GM19193 (cell line): ENCODE measurements around the gene ANKUB1.

ENCODE experiments used
- POLR2A ChIP-seq: IDR thresholded peaks from 4 replicates; pipeline ENCODE4 v1.6.1; 2011; ENCODE audit not compliant: insufficient read depth, insufficient read length; ENCODE audit errors: extremely low read depth

The ANKUB1 gene

DNA sequence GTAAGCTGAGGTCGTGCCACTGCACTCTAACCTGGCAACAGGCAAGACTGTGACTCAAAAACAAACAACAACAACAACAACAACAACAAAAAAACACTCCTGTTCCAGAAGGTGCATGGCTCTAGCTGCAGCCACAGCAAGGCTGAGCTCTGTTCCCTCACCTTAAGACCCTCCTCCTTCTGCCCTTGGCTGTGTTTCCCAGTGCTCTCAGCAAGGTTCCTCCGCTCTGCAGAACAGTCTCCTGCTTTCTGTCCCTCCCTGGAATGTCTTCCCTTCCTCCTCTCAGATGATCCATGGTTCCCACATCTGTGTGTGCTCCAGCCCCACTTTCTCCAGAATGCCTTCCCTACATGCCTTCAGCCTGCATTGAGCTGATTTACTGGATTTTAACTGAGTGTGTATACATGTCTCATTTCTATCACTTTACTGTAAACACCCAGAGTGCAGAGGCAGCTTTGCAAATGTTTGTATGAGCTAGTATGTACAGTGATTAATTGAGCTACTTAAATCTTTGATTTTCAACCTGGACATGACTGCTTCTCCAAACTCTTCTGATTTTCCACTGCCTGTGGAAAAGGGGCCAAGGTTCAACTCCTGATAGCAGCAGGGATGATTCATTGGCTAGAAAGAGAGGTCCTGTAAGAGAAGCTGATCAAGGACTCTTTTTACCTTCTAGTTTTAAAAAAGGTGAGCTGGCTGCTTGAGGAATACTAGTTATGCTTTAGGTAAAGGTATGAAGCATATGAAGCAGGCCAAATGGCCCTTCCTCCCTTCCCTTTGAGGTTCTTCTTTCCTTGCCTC lies 14.7 kb downstream of the ANKUB1 start:
- no peak for TF ChIP-seq POLR2A

DNA sequence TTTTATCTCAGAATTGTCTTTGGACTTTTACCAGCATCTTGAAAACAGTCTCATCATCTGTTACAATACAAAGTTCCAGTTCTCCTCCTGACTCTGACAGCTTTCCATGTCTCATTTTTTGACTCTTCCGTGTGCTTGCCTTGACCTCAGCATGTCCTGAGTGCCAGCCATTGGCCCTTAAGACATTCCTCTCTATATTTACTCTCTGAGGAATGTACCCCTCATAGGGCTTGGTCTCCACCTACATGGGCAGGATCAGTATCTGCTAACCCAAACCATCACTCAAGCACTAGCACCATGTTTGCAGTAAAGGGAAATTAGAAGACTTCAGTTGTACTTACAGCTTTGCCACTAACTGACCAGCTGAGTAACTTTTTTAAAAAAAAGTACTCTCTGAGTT lies 16.2 kb downstream of the ANKUB1 start:
- no peak for TF ChIP-seq POLR2A

DNA sequence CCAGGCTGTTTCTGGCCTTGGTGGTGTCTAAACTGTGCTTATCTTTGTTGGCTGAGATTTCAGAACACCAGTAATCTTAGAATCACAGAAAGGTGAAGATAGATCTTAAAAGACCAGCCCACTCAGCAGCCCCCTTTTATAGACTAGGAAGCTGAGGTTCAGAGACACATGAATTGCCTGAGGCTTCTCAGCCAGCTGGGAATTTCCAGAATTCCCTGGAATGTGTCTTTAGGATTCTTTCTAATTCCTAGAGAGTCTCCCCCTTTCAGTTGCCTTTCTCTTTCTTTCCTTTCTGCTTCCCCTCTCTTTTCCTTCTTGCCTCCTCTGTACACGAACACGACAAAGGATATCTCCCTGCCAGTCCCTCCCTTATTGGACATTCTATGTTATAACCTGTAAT lies 19.5 kb downstream of the ANKUB1 start:
- TF ChIP-seq POLR2A = no peak

DNA sequence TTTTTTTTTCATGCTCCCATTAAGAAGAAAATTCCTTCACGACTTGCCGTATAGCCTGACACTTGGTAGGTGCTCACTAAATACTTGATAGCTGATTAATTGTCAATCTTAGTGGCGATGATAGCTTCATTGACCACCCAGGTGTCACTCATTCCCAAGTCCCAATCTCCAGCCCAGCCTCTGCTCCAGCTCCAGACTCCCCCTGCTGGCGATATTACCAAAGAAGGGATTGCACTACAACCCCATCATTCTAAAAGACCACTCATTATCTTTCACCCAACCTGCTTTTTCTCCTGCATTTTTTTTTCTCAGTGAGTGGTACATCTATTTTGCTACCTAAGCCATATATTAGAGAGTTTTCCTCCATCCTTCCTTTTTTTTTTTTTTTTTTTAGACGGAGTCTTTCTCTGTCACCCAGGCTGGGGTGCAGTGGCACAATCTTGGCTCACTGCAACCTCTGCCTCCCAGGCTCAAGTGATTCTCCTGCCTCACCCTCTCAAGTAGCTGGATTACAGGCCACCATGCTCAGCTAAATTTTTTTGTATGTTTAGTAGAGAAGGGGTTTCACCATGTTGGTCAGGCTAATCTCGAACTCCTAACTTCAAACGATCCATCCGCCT lies 20.6 kb downstream of the ANKUB1 start:
- TF ChIP-seq POLR2A = no peak

- TF ChIP-seq POLR2A = no peak
Observed at GRCh38 chr3:149770246-149770645, 22.1 kb downstream of the ANKUB1 start.

DNA sequence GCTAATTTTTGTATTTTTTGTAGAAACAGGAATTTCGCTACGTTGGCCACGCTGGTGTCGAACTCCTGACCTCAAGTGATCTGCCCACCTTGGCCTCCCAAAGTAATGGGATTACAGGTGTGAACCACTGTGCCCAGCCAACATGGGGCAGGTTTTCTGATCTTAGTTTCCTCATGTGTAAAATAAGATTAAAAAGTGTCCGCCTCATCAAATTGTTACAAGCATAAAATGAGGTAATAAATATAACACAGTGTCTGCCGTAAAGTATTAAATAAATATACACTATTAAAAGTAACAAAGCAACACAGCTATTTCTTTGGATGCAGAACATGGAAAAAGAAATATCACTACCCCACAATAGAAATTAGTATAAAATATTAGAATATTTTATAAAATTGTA lies 23.6 kb downstream of the ANKUB1 start:
- no peak for TF ChIP-seq POLR2A

DNA sequence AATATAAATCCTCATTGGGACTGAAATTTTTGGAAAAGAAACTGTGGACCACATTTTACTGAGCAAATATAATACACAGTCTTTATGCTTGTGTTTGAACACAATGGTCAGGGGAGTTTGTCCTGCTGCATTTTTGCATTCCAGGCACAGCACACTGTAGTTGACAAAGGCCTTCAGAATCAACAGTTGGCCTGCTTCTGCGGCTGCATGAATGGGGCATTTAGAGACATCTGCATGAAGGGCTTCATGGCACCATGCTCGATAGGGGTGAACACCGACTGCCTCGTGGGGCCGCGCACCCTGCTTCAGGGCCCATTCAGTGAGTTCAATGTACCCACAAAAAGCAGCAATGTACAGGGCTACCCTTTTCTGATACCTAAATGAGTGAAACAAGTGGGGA lies 24.6 kb downstream of the ANKUB1 start:
- TF ChIP-seq POLR2A = no peak

DNA sequence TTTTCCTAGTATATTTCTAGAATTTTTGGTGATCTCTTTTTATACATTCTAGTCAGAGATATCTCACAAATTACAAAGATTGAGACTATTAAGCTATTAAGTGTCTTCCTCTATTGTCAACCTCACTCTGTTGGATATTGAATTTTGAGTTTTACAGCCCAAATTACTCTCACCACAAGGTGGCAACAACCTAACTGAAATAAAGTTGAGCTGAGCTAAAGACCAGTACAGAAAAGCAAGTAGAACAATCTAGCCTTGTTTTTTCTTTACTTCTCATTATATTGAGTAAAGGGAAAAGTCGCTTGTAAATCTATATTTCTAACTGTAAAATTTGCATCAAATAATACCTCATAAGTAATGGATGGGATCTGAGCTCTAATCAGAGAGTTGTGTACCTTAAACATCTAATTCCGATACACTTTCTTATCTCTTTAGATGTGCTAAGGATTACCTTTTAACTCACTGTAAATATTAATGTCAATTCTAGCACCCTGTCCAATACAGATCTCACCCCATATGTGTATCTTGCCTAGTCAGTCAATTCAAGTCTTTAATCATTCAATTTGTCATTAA lies 26.5 kb downstream of the ANKUB1 start:
- no peak for TF ChIP-seq POLR2A

GRCh38 chr3:149764302-149764701 lies 28.1 kb downstream of the ANKUB1 start:
- no peak for TF ChIP-seq POLR2A

- TF ChIP-seq POLR2A = no peak
Observed at GRCh38 chr3:149763565-149764195, 28.7 kb downstream of the ANKUB1 start.

DNA sequence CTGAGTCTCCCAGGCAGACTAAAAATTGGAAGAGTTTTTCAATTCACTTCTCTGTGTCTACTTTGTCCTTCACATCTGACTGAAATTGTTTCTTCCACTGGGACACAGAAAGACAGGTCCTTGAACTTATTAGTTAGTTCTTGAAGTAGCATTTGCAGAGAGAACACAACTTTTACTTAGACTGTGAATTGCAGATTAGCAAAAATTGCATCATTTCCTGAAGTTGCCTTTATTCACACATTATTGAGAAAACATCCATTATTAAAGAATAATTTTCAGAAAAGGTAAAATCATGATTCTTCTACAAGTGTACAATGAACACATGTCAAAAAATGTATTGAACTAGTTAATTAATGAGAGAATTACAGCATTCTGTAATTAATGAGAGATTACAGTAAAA lies 38.6 kb downstream of the ANKUB1 start:
- TF ChIP-seq POLR2A = no peak

GRCh38 chr3:149752788-149753136 lies 39.6 kb downstream of the ANKUB1 start:
- no peak for TF ChIP-seq POLR2A

GRCh38 chr3:149752051-149752787 lies 40.1 kb downstream of the ANKUB1 start, which contains the start of gene COMMD2:
TSS of gene COMMD2 (minus strand) at chr3:149752489. CDS start at chr3:149752444, 45 bp downstream.
- TF ChIP-seq POLR2A = peak; percentile 93

DNA sequence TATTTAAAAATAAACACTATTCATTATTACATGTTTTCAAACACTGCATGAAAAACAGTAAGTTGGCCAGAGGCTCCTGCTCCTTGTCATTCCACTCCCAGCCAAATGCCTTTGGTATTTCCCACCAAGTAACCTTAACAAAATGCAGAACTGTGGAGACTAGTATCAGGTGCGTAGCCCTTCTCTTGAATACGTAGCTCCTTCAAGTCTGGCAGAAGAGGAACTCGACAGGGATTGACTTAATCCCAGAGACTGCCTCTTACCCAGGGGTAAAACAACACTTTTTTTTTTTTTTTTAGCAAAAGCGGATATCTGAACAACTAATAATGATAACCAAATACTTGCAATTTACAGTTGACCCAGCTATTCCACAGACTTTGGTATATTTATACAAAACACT lies 40.8 kb downstream of the ANKUB1 start:
- no peak for TF ChIP-seq POLR2A

DNA sequence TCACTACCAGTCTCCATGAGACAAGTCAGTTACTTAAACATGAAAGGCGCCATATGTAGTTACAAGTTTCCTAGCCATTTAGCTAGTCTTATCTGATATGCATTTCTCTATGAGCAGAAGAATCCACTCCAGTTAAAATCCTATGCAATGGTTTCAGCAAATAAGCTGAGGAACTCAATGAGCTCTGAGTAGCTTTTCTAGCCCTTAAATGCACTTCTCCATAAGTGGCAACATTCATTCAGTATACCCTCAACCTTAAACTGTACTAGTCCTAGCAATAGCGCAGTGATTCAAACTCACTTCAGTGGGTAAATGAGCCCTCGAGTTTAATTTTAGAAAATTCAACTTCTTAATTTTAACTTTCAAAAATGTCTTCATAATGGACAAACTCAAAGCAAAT lies 47.7 kb downstream of the ANKUB1 start:
- TF ChIP-seq POLR2A = no peak
